A549 (cell line): ENCODE results near the gene FBXL5. TPM values are rescaled to one million over a fixed set of nuclear protein-coding genes. Genes with fewer than 3 reads are reported as not detected.

Experiments
- ATAC-seq, 2 experiments: fragments of 200-7000 bp in 1 of 2; fragments of >200 bp in 1 of 2; cut with Nextera tagmentation in 1 of 2; cut with Tn5 transposase in 1 of 2; 3 replicates each; pipeline versions ENCODE4 v1.8.0 to v1.9.1; 2018 to 2020; ENCODE audit warnings: mild to moderate bottlenecking in 1 of 2, moderate library complexity in 1 of 2
- CTCF ChIA-PET: fragments of 300-600 bp; sonication (Branson Sonifier 250); formaldehyde crosslinking; extraction: SDS; loops from one replicate; lab custom pipeline; 2021; ENCODE audit warnings: antibody characterized with exemption, inconsistent platforms; lab: Yijun Ruan, JAX
- POLR2A ChIA-PET: fragments of 350-600 bp; formaldehyde crosslinking; extraction: SDS; loops from one replicate; lab custom pipeline; 2021; ENCODE audit warnings: antibody characterized with exemption, inconsistent platforms; lab: Yijun Ruan, JAX
- DNase-seq, 2 experiments: peaks; one replicate each; pipeline versions ENCODE4 v3.0.0 to v3.0.0-alpha.2; 2011 to 2016; ENCODE audit warnings: low read depth in 1 of 2, low spot score in 1 of 2
- FAIRE-seq: peaks from 2 replicates; lab custom pipeline; 2011; peaks lifted over from hg19 to GRCh38; lab: Jason Lieb, UNC
- H3K27ac ChIP-seq, 2 experiments: fragments of >200 bp; sonication (Bioruptor Twin); formaldehyde crosslinking; 3 replicates each; pipeline ENCODE4 v1.5.1; 2016 to 2017
- H3K4me1 ChIP-seq: fragments of >200 bp; sonication (Bioruptor Twin); formaldehyde crosslinking; 3 replicates; pipeline ENCODE4 v1.6.1; 2016
- H3K4me2 ChIP-seq: fragments of >200 bp; sonication (Bioruptor Twin); formaldehyde crosslinking; 3 replicates; pipeline ENCODE4 v1.6.1; 2016
- H3K4me3 ChIP-seq: fragments of >200 bp; sonication (Bioruptor Twin); formaldehyde crosslinking; 3 replicates; pipeline ENCODE4 v1.5.1; 2016
- H3K9me3 ChIP-seq: fragments of >200 bp; sonication (Bioruptor Twin); formaldehyde crosslinking; 3 replicates; pipeline ENCODE4 v1.6.1; 2016
- BHLHE40 ChIP-seq: IDR thresholded peaks from 2 replicates; pipeline ENCODE4 v1.6.1; 2012; ENCODE audit warnings: low read depth, low read length, inconsistent platforms
- CBX2 ChIP-seq: fragments of 200-600 bp; sonication (generic); IDR thresholded peaks from 2 replicates; pipeline ENCODE4 v1.6.1; 2016; ENCODE audit warnings: low read depth, mild to moderate bottlenecking, borderline replicate concordance
- CEBPB ChIP-seq, 2 experiments: fragments of >200 bp in 1 of 2; sonication (Bioruptor Twin) in 1 of 2; formaldehyde crosslinking in 1 of 2; IDR thresholded peaks; 2 replicates each; pipeline ENCODE4 v1.6.1; 2012 to 2016
- CHD2 ChIP-seq: fragments of 150-350 bp; IDR thresholded peaks from 2 replicates; pipeline ENCODE4 v1.6.1; 2014; ENCODE audit warnings: low read length; ENCODE audit not compliant: partially characterized antibody
- EHF ChIP-seq: fragments of 250-450 bp; sonication (Bioruptor Pico); IDR thresholded peaks from 2 replicates; pipeline ENCODE4 v1.5.0; 2020; ENCODE audit warnings: mild to moderate bottlenecking
- EP300 ChIP-seq, 2 experiments: fragments of >200 bp; sonication (Bioruptor Twin); formaldehyde crosslinking; IDR thresholded peaks; 2 replicates in 1 of 2; 3 replicates in 1 of 2; pipeline ENCODE4 v1.6.1; 2016 to 2017
- ESRRA ChIP-seq: fragments of 150-350 bp; IDR thresholded peaks from 2 replicates; pipeline ENCODE4 v1.6.1; 2014; ENCODE audit warnings: mild to moderate bottlenecking, low read length, borderline replicate concordance
- FOSB ChIP-seq: fragments of 250-450 bp; sonication (Bioruptor Pico); IDR thresholded peaks from 2 replicates; pipeline ENCODE4 v1.5.0; 2020; ENCODE audit warnings: mild to moderate bottlenecking, moderate library complexity
- FOSL2 ChIP-seq, 2 experiments: fragments of 450-650 bp in 1 of 2; fragments of >200 bp in 1 of 2; sonication (Bioruptor Twin) in 1 of 2; formaldehyde crosslinking; IDR thresholded peaks; 2 replicates each; pipeline versions ENCODE4 v1.5.0 to v1.6.1; 2016 to 2020; ENCODE audit warnings: mild to moderate bottlenecking in 1 of 2, moderate library complexity in 1 of 2
- FOXS1 ChIP-seq: fragments of 250-450 bp; sonication (Bioruptor Pico); IDR thresholded peaks from 2 replicates; pipeline ENCODE4 v1.5.0; 2020; ENCODE audit warnings: mild to moderate bottlenecking, moderate library complexity
- GATA3 ChIP-seq: IDR thresholded peaks from 2 replicates; pipeline ENCODE4 v1.6.1; 2012; ENCODE audit warnings: borderline replicate concordance
- HEYL ChIP-seq: fragments of 250-450 bp; sonication (Bioruptor Pico); IDR thresholded peaks from 2 replicates; pipeline ENCODE4 v1.8.0; 2021; ENCODE audit warnings: mild to moderate bottlenecking, moderate library complexity
- HMGXB4 ChIP-seq: fragments of 250-450 bp; sonication (Bioruptor Pico); IDR thresholded peaks from 2 replicates; pipeline ENCODE4 v1.5.0; 2021; ENCODE audit warnings: mild to moderate bottlenecking, moderate library complexity, borderline replicate concordance
- HOXB13 ChIP-seq: fragments of 250-450 bp; sonication (Bioruptor Pico); IDR thresholded peaks from 2 replicates; pipeline ENCODE4 v1.5.0; 2020; ENCODE audit warnings: low read depth, mild to moderate bottlenecking, moderate library complexity
- JUN ChIP-seq, 2 experiments: fragments of >200 bp; sonication (Bioruptor Twin); formaldehyde crosslinking; IDR thresholded peaks; 2 replicates in 1 of 2; 3 replicates in 1 of 2; pipeline ENCODE4 v1.6.1; 2016 to 2017
- JUNB ChIP-seq: fragments of >200 bp; sonication (Bioruptor Twin); formaldehyde crosslinking; IDR thresholded peaks from 2 replicates; pipeline ENCODE4 v1.6.1; 2016
- MAX ChIP-seq: IDR thresholded peaks from 2 replicates; pipeline ENCODE4 v1.6.1; 2012
- MYC ChIP-seq: IDR thresholded peaks from 2 replicates; pipeline ENCODE4 v1.6.1; 2012; ENCODE audit warnings: mild to moderate bottlenecking, inconsistent platforms, low read length, improper control_type of control experiment, borderline replicate concordance
- NFE2L2 ChIP-seq: fragments of 150-350 bp; conservative IDR thresholded peaks from 2 replicates; pipeline ENCODE4 v1.6.1; 2014; ENCODE audit warnings: low read length
- NR3C1 ChIP-seq: fragments of >200 bp; sonication (Bioruptor Twin); formaldehyde crosslinking; IDR thresholded peaks from 3 replicates; pipeline ENCODE4 v1.6.1; 2017
- PHF8 ChIP-seq: fragments of 200-600 bp; sonication (generic); IDR thresholded peaks from 2 replicates; pipeline ENCODE4 v1.6.1; 2016; ENCODE audit warnings: low read depth, mild to moderate bottlenecking, antibody characterized with exemption, moderate library complexity, borderline replicate concordance
- POLR2A ChIP-seq: IDR thresholded peaks from 2 replicates; pipeline ENCODE4 v1.6.1; 2012; ENCODE audit warnings: mild to moderate bottlenecking, low read length
- POLR2AphosphoS2 ChIP-seq: conservative IDR thresholded peaks from 2 replicates; pipeline ENCODE4 v1.6.1; 2012; ENCODE audit warnings: low read length, improper control_type of control experiment, inconsistent platforms
- REST ChIP-seq: fragments of 200-600 bp; sonication (generic); IDR thresholded peaks from 2 replicates; pipeline ENCODE4 v1.6.1; 2016; ENCODE audit warnings: antibody characterized with exemption, mild to moderate bottlenecking, moderate library complexity
- RFX5 ChIP-seq: fragments of 450-650 bp; IDR thresholded peaks from 2 replicates; pipeline ENCODE4 v1.7.1; 2014; ENCODE audit warnings: antibody characterized with exemption, mild to moderate bottlenecking, moderate library complexity
- ZC3H11A ChIP-seq: fragments of 450-650 bp; IDR thresholded peaks from 2 replicates; pipeline ENCODE4 v1.6.1; 2014; ENCODE audit warnings: antibody characterized with exemption, mild to moderate bottlenecking
- ZNF302 ChIP-seq: fragments of 250-450 bp; sonication (Bioruptor Pico); IDR thresholded peaks from 2 replicates; pipeline ENCODE4 v1.9.0; 2021; ENCODE audit warnings: inconsistent platforms, mild to moderate bottlenecking, moderate library complexity
- ZSCAN20 ChIP-seq: fragments of 250-450 bp; sonication (Bioruptor Pico); IDR thresholded peaks from 2 replicates; pipeline ENCODE4 v1.8.0; 2022; ENCODE audit warnings: mild to moderate bottlenecking, moderate library complexity
- WGBS: methylation state at CpG from one replicate; pipeline ENCODE4 v1.1.6; 2017; ENCODE audit errors: missing lambda C conversion rate; 5-methylcytosine and 5-hydroxymethylcytosine counted together
- polyA plus RNA-seq, 4 experiments: library from polyadenylated mRNA; depleted of rRNA in 3 of 4; stranded (reverse); fragments of >200 nt; fragmentation: RNase III in 1 of 4; extraction: RNeasy Plus Mini Kit Qiagen cat#74134 plus additional on column Dnase treatment in 1 of 4; gene quantifications; 2 replicates in 3 of 4; 3 replicates in 1 of 4; pipeline ENCODE4 v1.2.3, GENCODE V29; 2011 to 2017

The FBXL5 gene
- polyA plus RNA-seq, 2 of the 4 experiments (the other 2 are of a cell fraction), result 44.2 to 45.4 TPM

GRCh38 chr4:15696866-15697265, 41.7 kb upstream of the FBXL5 start:
- DNase-seq (no peak), ATAC-seq (no peak), FAIRE-seq (no peak)
- no peak overlapping the region for H3K4me2 ChIP-seq
- ChIA-PET CTCF (no interaction called here), POLR2A (no interaction called here)
- TF ChIP-seq ZC3H11A (no peak), NFE2L2 (no peak), FOSB (CRISPR knock-in tag) (no peak), ZSCAN20 (CRISPR knock-in tag) (no peak), CBX2 (no peak), EHF (CRISPR knock-in tag) (no peak), BHLHE40 (no peak), REST (no peak)
- no peak overlapping the region for H3K4me3 ChIP-seq
- H3K4me1 ChIP-seq, result peaks cover 46% of the 10 kb centered on the region
- peak overlapping the region in 1 of 2 experiments; percentile 87; a peak in 3 of 6 replicates for H3K27ac ChIP-seq
- no peaks in the 10 kb centered on the region for H3K9me3 ChIP-seq
- WGBS, result 88% methylated on average over 1 of the region's 1 CpG

GRCh38 chr4:15695729-15696128, 40.6 kb upstream of the FBXL5 start:
- WGBS, result 90% methylated on average over 3 of the region's 3 CpGs
- CTCF ChIA-PET, result interaction anchor here (1.1 to 1.7 kb wide), 4 partner anchors 12 to 110 kb away, joined by 3 to 4 read pairs (median 4); partner anchors contain the start of gene FAM200B
- peak overlapping the region; percentile 70 to 87 for H3K27ac ChIP-seq
- peaks cover 54% of the 10 kb centered on the region for H3K4me1 ChIP-seq
- H3K4me2 ChIP-seq, result peak overlapping the region; percentile 60
- TF ChIP-seq JUN (IDR thresholded peaks at IDR 0.05) (no peak), ZSCAN20 (CRISPR knock-in tag) (no peak), HEYL (no peak), RFX5 (no peak), CEBPB (IDR thresholded peaks at IDR 0.05) (no peak), HOXB13 (CRISPR knock-in tag) (peak; percentile 0; the same call in 1 of the 2 replicates), MAX (no peak)
- FAIRE-seq, result no peak
- no peak overlapping the region for H3K4me3 ChIP-seq
- ATAC-seq, result no peak
- no peaks in the 10 kb centered on the region for H3K9me3 ChIP-seq
- POLR2A ChIA-PET, result interaction anchor here (0.9 to 1.6 kb wide), 2 partner anchors 14 to 83 kb away, joined by 3 to 15 read pairs; partner anchors contain the start of gene FAM200B
- DNase-seq, result no peak

- H3K4me1 ChIP-seq, result peaks cover 55% of the 10 kb centered on the region
- H3K27ac ChIP-seq, result peak overlapping the region; percentile 70 to 87
- no peaks in the 10 kb centered on the region for H3K9me3 ChIP-seq
- peak overlapping the region; percentile 60 for H3K4me2 ChIP-seq
- 35% methylated on average over 10 of the region's 10 CpGs for WGBS
- CTCF ChIA-PET, result interaction anchor here (0.6 to 1.7 kb wide), 6 partner anchors 11 to 524 kb away, joined by 3 to 4 read pairs (median 3); partner anchors contain the start of genes FAM200B and FBXL5
- DNase-seq, result peak; percentile 39 to 82
- POLR2A ChIA-PET, result interaction anchor here (0.9 to 1.6 kb wide), 2 partner anchors 13 to 83 kb away, joined by 3 to 15 read pairs; partner anchors contain the start of gene FAM200B
- FAIRE-seq, result no peak
- peak; percentile 72 to 83 for ATAC-seq
- no peak overlapping the region for H3K4me3 ChIP-seq
- no peak for TF ChIP-seq CBX2
- no peak for TF ChIP-seq ESRRA
- TF ChIP-seq JUNB, result peak; percentile 58; the same call in 1 of the 2 replicates
- TF ChIP-seq POLR2A, result no peak
- peak; percentile 62 for TF ChIP-seq MAX
- TF ChIP-seq FOXS1 (CRISPR knock-in tag), result no peak
- TF ChIP-seq FOSB (CRISPR knock-in tag), result no peak
- no peak for TF ChIP-seq HMGXB4 (CRISPR knock-in tag)
- no peak for TF ChIP-seq POLR2AphosphoS2
- TF ChIP-seq EP300 (IDR thresholded peaks at IDR 0.05), result peak in 1 of 2 experiments; percentile 63; a peak in 1 of 5 replicates
- TF ChIP-seq HEYL, result no peak
- no peak for TF ChIP-seq EHF (CRISPR knock-in tag)
- peak; percentile 43; the same call in 1 of the 2 replicates for TF ChIP-seq FOSL2 (IDR thresholded peaks at IDR 0.05)
- TF ChIP-seq FOSL2 (CRISPR knock-in tag; IDR thresholded peaks at IDR 0.05), result peak; percentile 78
- TF ChIP-seq HOXB13 (CRISPR knock-in tag), result no peak
- peak; percentile 73; the same call in 1 of the 2 replicates for TF ChIP-seq GATA3
- TF ChIP-seq CHD2, result no peak
- TF ChIP-seq ZNF302, result no peak
- no peak for TF ChIP-seq NR3C1
- no peak for TF ChIP-seq MYC
- TF ChIP-seq JUN (IDR thresholded peaks at IDR 0.05), result peak in 1 of 2 experiments; percentile 23; a peak in 1 of 5 replicates
- no peak for TF ChIP-seq PHF8
These were observed 40.1 kb upstream of the FBXL5 start for GRCh38 chr4:15695240-15695699.
